ENCODE results near the gene PRR13.

- no peak for TF ChIP-seq POLR2A (IDR thresholded peaks at IDR 0.05)
- no peak for TF ChIP-seq CTCF (IDR thresholded peaks at IDR 0.05)
These were observed 38.7 kb upstream of the PRR13 start for GRCh38 chr12:53402871-53403270.

Measured in transverse colon (tissue), 3 donors.